Activated CD8-positive, alpha-beta T cell treated with anti-CD3 and anti-CD28 coated beads for 36 hours (primary cell): ENCODE data around the gene SFXN5. TPM values are rescaled to one million over a fixed set of nuclear protein-coding genes. Genes with fewer than 3 reads are reported as not detected.

ENCODE experiments used
- ATAC-seq: fragments of 200-7000 bp; cut with Tn5 transposase; one replicate; pipeline ENCODE4 v1.10.0; 2021; ENCODE audit warnings: mild to moderate bottlenecking, moderate library complexity
- CTCF ChIA-PET: fragments of 350-600 bp; sonication (Branson Sonifier 250); formaldehyde crosslinking; loops from one replicate; lab custom pipeline; 2021; ENCODE audit warnings: antibody characterized with exemption; lab: Charles Lee
- POLR2A ChIA-PET: fragments of 350-600 bp; sonication (Branson Sonifier 250); formaldehyde crosslinking; loops from one replicate; lab custom pipeline; 2021; ENCODE audit warnings: antibody characterized with exemption; lab: Charles Lee
- DNase-seq: peaks from one replicate; pipeline ENCODE4 v3.0.0-alpha.2; 2020
- H3K27ac Mint-ChIP-seq: one replicate; pipeline ENCODE4 v1.8.0; 2021; ENCODE audit warnings: mild to moderate bottlenecking, mixed read lengths
- H3K27me3 Mint-ChIP-seq: one replicate; pipeline ENCODE4 v1.8.0; 2021; ENCODE audit warnings: mixed read lengths
- H3K36me3 Mint-ChIP-seq: one replicate; pipeline ENCODE4 v1.8.0; 2021; ENCODE audit warnings: low read depth, mixed read lengths
- H3K4me1 Mint-ChIP-seq: one replicate; pipeline ENCODE4 v1.8.0; 2021; ENCODE audit warnings: low read depth, mixed read lengths
- H3K4me3 Mint-ChIP-seq: one replicate; pipeline ENCODE4 v1.8.0; 2021; ENCODE audit warnings: mild to moderate bottlenecking, moderate library complexity, mixed read lengths
- H3K9me3 Mint-ChIP-seq: one replicate; pipeline ENCODE4 v1.8.0; 2021; ENCODE audit warnings: mixed read lengths
- intact Hi-C: fragments of 100-400 bp; cut with micrococcal nuclease; formaldehyde crosslinking; loops from one replicate; pipeline ENCODE4 v1.10.0; 2022
- total RNA-seq, 2 experiments: library from RNA; stranded (reverse); gene quantifications; one replicate each; pipeline ENCODE4 v1.2.3, GENCODE V29; 2021
- TF ChIP-seq, protein P1 (sequence below): fragments of 200-600 bp; IDR thresholded peaks from one replicate; pipeline ENCODE4 v1.8.0; 2022; ENCODE audit warnings: antibody characterized with exemption, mild to moderate bottlenecking

The SFXN5 gene
- total RNA-seq, 2 experiments from 2014 or later: 7.4 to 9.6 TPM

DNA sequence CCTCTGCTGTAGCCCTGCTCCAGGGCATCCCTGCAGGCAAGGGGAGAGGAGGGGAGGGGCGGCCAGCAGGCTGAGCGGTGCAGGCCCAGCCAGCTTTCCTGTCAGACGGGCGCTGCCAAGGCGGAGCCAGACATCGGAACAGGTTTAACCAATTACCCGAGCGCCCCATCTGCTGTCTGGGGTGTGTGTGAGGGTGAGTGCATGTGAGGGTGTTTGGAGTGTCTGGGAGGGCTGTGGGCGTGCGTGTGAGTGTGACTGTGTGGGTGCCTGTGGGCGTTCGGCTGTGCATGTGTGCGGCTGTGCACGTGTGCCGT lies 134.2 kb downstream of the SFXN5 start:
- POLR2A ChIA-PET: no interaction called here

GRCh38 chr2:72936660-72937355 lies 134.7 kb downstream of the SFXN5 start:
- Mint-ChIP-seq H3K27ac (no peak overlapping the region), H3K9me3 (no peaks in the 10 kb centered on the region), H3K4me3 (no peak overlapping the region), H3K27me3 (peaks cover 3% of the 10 kb centered on the region), H3K4me1 (no peaks in the 10 kb centered on the region), H3K36me3 (no peaks in the 10 kb centered on the region)
- TF ChIP-seq, protein P1, sequence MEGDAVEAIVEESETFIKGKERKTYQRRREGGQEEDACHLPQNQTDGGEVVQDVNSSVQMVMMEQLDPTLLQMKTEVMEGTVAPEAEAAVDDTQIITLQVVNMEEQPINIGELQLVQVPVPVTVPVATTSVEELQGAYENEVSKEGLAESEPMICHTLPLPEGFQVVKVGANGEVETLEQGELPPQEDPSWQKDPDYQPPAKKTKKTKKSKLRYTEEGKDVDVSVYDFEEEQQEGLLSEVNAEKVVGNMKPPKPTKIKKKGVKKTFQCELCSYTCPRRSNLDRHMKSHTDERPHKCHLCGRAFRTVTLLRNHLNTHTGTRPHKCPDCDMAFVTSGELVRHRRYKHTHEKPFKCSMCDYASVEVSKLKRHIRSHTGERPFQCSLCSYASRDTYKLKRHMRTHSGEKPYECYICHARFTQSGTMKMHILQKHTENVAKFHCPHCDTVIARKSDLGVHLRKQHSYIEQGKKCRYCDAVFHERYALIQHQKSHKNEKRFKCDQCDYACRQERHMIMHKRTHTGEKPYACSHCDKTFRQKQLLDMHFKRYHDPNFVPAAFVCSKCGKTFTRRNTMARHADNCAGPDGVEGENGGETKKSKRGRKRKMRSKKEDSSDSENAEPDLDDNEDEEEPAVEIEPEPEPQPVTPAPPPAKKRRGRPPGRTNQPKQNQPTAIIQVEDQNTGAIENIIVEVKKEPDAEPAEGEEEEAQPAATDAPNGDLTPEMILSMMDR: no peak
- ATAC-seq (no peak), DNase-seq (no peak)
- CTCF ChIA-PET: no interaction called here
- POLR2A ChIA-PET: no interaction called here
- intact Hi-C loops: no loop called here

More for the DNA sequence above, 134.2 kb downstream of the SFXN5 start:
- intact Hi-C loops: no loop called here
- DNase-seq (no peak), ATAC-seq (no peak)
- CTCF ChIA-PET: no interaction called here
- no peaks in the 10 kb centered on the region for H3K36me3 Mint-ChIP-seq
- H3K9me3 Mint-ChIP-seq: no peaks in the 10 kb centered on the region
- no peak overlapping the region for H3K27ac Mint-ChIP-seq
- H3K4me1 Mint-ChIP-seq: no peaks in the 10 kb centered on the region
- peaks cover 3% of the 10 kb centered on the region for H3K27me3 Mint-ChIP-seq
- TF ChIP-seq, protein P1: no peak
- H3K4me3 Mint-ChIP-seq: no peak overlapping the region

- no peak overlapping the region for H3K27ac Mint-ChIP-seq
- intact Hi-C loops: no loop called here
- TF ChIP-seq, protein P1: no peak
These were observed 135.9 kb downstream of the SFXN5 start for GRCh38 chr2:72935611-72935957.

GRCh38 chr2:72934683-72935610 lies 136.6 kb downstream of the SFXN5 start:
- intact Hi-C loops: no loop called here
- Mint-ChIP-seq H3K9me3 (no peaks in the 10 kb centered on the region), H3K27ac (no peak overlapping the region), H3K4me1 (no peaks in the 10 kb centered on the region), H3K27me3 (peaks cover 5% of the 10 kb centered on the region), H3K4me3 (no peak overlapping the region), H3K36me3 (no peaks in the 10 kb centered on the region)
- ChIA-PET CTCF (interaction anchor here (0.9 to 3.8 kb wide), 4 partner anchors 9 to 42 kb away, joined by 3 to 18 read pairs (median 6); no protein-coding TSS in a partner anchor), POLR2A (no interaction called here)
- ATAC-seq (no peak), DNase-seq (peak; percentile 51)
- TF ChIP-seq, protein P1: no peak

More at GRCh38 chr2:72935611-72935957, 135.9 kb downstream of the SFXN5 start:
- Mint-ChIP-seq H3K27me3 (peaks cover 5% of the 10 kb centered on the region), H3K9me3 (no peaks in the 10 kb centered on the region), H3K4me1 (no peaks in the 10 kb centered on the region), H3K36me3 (no peaks in the 10 kb centered on the region), H3K4me3 (no peak overlapping the region)
- ATAC-seq (no peak), DNase-seq (no peak)
- CTCF ChIA-PET: interaction anchor here (0.9 to 3.8 kb wide), 4 partner anchors 9 to 42 kb away, joined by 3 to 18 read pairs (median 6); no protein-coding TSS in a partner anchor
- POLR2A ChIA-PET: no interaction called here
